HG02763 (cell line): Measurements from ENCODE around the gene CDK5RAP3.
A peak's percentile ranks its signal among the peaks of the same experiment; 100 is the strongest.

Source experiments
- ATAC-seq: cut with Tn5 transposase; IDR thresholded peaks from one replicate; pipeline ENCODE4 v1.9.1; 2021; ENCODE audit warnings: mild to moderate bottlenecking, moderate library complexity; ENCODE audit not compliant: unreplicated experiment

Gene CDK5RAP3

DNA sequence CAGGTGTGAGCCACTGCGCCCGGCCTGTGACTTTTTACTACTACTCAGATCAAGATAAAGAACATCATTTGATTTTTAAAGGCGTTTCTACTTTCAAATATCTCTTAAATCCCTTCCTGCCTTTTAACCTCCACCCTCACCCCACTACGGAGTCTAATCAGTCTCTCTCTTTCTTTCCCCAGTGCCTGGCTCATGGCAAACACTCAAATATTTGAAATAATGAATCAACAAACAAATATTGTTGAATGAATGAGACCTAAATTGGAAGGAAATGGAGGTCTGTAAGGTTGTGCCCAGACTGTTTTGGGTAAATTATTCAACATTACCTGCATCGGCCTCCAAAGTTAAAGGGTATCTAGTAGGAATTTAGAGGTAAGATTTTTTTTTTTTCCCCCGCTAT, 52.0 kb downstream of the CDK5RAP3 start:
- ATAC-seq: no peak

DNA sequence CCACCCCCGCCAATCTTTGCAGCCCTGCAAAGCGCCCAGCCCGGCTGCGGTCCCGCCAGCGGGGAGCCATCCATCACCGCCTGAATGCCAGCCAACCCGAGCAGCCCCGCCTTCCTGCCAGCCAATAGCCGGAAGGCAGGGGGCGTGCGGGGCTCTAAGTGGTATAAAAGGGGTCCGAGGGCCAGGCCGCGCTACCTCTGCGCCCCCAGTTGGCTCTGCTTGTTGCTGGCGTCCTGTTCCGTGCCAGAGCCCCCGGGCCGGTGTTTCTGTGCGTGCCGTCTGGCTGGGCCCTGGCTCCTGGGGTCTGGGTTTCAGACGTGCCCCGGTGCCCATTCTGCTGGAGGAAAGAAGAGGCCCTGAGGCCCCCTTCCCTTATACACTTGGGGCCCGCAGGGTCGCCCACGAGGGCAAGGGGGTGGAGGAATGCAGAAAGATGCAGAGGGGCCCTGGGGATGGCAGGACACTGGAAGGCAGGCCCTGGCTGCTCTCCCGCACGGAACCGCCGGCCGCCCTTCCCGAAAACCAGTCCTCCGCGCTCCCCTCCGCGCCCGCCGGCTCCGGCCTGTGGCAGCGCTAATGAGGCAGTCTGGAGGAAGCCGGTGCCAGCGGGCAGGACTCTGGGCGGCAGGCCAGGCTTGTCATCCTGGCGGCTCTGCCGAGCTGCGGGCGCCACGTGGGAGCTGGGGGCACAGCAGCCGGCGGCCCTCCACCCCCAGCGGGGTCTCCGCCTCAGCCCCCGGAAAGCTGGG, 52.7 kb downstream of the CDK5RAP3 start:
- ATAC-seq: no peak

DNA sequence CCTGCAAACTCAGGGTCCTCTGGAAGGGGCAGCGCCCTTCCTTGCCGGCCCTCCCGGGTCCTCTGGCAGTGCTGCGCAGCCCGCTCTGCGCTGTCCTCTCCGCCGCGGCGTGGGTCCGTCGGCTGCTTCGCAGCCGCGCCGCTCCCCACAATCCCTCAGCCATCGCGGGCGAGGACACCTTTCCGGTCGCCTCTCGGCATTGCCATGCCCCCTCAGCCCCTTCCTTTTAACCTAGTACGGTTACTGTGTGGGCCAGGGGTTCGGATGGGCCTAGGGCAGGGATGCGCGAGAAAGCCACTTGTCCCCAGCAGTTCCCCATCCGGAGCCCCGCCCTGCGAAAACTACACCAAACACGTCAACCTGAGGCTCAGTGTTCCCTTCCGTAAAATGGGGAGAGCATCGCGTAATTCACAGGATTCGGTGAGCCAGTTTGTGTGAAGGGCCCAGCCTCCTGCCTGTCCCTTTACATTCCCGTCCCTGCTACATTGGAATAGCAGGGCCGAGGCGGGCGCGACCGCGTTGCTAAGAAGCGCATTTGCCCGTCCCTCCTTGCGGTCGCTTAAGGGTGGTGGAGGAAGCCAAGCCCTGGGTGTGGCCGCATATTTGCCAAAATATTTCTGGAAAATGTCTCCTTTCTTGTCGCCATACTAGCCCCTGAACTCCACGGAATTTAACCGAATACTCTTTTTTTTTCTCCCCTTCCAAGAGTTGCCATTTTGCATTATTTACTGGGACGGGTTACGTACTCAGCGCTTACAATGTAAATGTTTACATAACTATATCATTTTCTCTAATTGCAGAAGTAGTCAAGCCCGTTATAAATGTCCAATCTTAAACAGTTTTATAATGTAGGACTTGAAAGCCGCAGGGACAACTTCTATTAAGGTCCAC, 53.5 kb downstream of the CDK5RAP3 start:
- ATAC-seq: no peak

DNA sequence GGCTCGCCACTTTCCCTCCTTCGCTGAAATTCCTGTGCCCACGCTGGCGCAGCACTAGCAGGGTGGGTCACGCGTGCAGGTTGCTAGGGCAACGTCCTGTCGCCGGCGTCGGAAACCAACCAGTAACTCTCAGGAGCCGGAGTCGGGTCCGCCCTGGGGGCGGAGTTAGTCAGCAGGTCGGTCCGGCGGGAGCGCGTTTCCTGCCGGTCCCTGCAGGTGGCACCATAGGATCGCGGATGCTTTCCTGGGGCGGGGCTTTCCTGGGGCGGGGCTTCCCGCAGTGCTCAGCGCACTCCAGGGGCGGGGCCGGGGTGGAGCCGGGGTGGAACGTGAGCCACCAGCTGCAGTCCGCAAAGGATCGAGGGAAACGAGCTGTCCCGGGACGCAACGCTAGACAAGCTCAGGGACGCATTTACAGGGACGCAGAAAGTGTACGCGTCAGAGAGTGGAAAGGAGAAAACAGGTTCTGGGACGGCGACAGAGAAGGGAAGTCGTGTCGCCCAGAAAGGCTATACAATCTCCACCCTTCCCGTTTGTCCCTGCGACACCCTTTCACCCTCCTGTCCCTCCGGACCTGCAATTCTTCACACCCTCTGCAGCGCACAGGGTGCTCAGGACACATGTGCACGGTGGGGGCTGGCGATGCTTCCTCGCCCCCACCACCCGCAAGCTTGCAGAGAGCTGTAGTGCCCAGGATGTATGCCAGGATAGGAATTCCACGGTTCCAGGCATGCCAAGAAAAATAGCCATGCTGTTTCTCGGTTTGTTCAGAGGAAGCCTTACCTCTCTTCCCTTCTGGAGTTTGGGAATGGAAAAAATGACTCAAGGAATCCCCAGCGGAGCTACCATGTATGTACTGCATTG, 54.4 kb downstream of the CDK5RAP3 start:
- ATAC-seq: peak; percentile 87

DNA sequence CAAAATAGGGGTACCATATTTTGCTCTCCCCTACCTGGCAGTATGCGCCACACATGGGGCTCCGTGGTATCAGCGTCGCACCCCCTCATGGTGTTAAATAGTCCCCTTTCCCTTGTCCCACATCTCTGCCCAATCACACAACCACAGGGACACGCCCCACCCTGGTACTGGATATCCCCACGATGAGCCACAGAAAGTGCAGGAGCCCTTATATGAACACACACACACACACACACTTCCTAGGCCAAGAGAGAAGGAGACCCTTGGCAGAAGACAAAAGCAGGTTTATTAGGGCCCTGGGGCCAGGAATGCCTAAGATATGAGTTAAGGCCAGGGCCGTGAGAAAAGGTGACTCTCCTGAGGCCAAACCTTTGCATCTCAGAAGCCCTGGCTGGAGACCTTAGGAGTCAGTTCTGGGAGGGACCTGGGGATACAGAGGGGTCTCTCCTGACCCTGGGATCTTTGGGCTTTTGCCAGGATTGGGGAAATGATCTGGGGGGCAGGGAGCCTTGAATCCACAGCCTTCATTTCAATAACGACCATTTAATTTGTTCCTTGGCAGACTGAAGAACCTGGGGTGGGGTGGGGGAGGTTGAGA, 55.1 kb downstream of the CDK5RAP3 start:
- no peak for ATAC-seq

DNA sequence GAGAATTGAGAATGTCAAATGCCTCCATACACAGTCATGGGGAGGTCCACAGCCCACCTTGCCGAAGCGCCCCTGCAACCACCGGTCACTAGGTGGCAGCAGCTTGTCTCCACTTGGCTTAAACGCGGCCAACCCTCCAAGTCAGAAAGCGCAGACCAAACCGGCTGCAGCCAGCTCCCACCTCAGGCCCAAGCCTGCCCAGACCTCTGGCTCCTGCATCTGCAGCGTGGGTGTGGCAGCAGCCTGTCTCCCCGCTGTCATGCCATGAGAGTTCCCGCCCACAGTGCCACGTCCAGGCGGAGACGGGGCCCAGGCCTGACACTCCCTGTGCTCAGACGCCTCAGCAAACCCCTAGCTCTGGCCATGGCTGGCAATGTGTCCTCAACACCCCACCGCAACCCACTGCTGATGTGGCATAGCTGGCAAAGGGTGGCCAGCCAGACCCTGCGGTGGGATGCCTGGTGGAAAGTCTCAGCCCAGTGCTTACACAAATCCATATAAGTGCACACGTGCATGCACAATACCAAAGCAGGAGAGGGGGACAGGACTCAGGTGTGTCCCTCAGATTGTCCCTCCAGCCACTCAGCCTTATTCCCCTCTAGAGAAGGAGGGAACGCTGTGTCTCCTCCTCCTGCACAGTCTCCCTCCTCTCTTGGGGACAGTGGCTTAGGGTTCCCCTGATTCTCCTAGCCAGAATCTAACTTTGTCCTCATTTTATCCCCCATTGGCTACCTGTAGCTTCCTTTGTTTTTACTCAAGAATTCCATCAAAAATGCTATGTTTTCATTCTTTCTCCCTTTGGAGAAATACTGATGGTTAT, 55.8 kb downstream of the CDK5RAP3 start:
- peak; percentile 32 for ATAC-seq

DNA sequence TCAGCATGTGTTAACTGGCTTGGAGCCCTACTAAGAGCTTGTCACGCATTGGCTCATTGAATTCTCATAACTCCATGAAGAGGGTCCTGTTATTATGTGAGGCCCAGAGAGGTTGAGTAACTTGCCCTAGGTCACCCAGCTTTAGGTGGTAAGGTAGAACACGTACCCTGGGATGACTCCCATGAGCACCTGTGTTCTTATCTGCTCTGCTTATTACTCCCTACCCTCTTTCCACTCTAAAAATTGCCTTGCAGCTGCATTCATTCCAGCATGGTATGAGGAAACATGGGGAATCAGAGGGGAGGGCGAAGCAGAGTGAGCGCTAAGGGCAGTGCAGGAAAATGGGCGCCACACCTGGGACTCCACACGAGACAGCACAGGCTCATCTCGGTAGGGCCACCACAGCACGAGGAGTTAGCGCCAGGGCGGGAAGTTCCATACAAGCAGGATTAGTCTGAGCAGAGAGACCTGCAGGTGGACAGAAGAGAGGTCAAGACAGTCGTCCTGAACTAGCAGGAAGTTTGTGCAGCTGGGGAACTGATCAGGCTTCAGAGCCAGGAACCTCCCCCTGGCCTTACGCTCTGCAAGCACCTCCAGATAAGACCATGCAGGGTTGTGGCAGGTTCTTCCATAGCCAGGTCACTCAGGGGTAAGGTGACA, 56.5 kb downstream of the CDK5RAP3 start:
- no peak for ATAC-seq

DNA sequence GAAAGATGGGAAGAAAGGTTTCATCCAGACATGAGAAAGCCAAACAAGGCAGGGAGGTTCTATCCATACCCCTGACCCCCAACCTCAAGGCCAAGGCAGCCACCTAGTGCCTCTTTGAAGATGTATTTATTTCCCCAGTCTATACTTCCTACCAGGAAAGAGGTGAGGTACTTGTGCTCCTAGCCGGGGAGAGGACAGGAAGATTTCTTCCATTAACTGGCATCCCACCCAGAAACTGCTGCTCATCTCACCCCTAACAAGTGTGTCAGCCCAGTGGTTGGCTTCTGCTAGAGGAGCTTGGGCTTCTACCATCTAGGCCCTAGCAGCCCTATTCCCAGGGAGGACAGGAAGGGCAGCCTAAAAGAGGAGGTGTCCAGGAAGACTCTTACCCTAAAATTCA, 57.8 kb downstream of the CDK5RAP3 start:
- no peak for ATAC-seq

DNA sequence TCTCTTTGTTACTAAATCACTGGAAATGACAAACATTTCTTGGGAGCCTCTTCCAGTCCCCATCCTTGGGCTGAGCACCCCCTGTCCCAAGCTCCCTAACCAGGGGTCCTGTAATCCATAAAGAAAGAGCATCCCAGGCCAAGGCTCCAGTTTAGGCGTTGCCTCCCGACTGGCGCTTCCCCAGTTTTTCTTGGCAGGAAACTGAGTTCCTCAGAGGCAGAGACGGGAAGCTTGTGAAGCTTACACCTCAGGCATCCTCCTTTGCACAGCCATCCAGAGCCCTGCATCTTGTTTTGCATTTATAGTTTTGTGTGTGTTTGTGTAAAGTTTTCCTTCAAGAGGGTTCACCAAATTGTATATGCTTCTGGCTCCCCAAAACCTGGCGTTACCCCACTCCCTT, 59.6 kb downstream of the CDK5RAP3 start:
- ATAC-seq: no peak
